Stimulated activated CD8-positive, alpha-beta memory T cell treated with anti-CD3 and anti-CD28 coated beads, Interleukin-7, amount 100 ng/mL, for 4 hours (primary cell): ENCODE results near the gene COX6B1.
"Not testable (repeated sequence)": the region's sequence is repeated elsewhere in the genome, so short reads cannot be mapped to it uniquely, and the experiment has no call there.

Experiments
- DNase-seq, 2 donors: peaks; one replicate each; pipeline ENCODE4 v3.0.0-alpha.2; 2020; ENCODE audit warnings: low read depth in 2 of 2

The COX6B1 gene

DNA sequence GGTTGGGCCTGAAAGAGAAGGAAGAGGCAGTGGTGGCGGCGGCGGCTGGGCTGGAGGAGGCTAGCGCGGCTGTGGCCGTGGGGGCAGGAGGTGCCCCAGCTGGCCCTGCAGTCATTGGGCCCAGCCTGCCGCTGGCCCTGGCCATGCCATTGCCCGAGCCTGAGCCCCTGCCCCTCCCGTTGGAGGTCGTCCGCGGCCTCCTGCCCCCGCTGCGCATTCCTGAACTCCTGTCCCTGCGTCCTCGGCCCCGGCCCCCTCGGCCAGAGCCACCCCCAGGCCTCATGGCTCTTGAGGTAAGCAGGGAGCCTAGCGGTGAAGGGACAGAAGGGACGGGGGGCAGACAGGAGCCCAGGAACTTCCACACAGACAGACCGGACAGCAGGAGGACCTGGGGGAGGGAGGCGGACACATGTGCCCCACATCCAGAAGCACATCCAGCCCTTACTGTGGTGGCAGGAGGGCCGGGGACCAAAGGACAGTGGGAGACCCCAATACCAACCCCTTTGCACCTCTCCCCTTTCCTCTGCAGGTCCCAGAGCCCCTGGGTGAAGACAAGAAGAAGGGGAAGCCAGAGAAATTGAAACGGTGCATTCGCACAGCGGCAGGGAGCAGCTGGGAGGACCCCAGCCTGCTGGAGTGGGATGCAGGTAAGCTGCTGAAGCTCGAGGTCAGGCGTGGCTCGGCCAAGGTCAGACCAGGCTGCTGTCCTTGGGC is 14.2 kb upstream of the COX6B1 start:
- no peak for DNase-seq

DNA sequence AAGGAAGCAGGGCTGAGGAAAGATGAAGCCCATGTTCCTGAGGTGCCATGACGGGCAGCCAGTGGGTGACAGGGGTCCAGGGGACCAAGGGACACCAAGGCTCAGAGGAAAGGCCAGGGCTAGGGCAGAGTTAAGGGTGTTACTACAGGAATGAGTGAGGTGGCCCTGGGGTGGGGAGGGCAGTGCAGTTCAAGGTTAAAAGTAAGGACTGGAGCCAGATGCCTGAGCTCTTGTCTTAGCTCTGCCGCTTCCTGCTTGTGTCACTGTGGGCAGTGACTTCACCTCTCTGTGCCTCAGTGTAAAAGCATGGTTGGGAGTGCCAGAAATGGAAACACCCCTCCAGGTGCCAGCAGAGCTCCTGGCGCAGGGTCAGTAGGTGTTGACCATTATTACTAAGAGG is 11.5 kb upstream of the COX6B1 start:
- no peak for DNase-seq

DNA sequence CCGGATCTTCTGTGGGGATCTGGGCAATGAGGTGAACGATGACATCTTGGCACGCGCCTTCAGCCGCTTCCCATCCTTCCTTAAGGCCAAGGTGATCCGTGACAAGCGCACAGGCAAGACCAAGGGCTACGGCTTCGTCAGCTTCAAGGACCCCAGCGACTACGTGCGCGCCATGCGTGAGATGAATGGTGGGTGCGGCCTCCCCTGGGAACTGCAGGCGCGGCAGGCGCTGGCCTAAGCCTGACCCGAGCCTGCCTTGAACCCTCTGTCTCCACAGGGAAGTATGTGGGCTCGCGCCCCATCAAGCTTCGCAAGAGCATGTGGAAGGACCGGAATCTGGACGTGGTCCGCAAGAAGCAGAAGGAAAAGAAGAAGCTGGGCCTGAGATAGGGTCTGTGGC is 11.0 kb upstream of the COX6B1 start:
- no peak for DNase-seq

DNA sequence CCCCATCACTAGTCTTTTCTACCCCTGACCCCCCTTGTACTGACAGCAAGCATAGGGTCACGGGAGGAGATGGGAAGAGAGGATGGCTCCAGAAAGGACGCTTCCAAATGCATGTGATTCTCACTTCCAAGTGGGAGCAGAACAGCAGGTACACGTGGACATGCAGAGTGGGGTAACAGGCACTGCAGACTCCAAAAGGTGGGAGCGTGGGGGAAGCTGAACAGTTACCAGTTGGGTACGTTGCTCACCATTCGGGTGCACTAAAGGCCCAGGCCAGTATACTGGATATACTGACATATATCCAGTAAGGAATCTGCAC is 8.8 kb upstream of the COX6B1 start:
- no peak for DNase-seq

DNA sequence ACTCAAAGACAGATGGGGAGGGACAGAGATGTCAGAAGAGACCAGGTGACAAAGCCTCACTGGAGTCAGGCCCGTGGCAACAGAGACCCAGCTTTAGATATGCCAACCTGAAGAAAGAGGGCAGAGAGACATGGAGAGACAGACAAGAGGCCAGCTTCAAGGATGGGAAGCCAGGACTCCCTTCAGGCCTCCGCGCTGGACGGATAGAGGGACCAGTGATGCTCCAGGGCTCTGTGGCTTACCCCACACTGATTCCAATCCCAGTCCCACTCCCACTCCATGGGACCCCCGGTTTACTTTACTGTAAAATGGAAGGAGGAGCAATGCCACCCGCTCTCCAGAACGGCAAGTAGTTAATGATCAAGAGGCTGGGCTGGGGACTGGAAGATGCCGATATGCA is 8.3 kb upstream of the COX6B1 start:
- DNase-seq = no peak

DNA sequence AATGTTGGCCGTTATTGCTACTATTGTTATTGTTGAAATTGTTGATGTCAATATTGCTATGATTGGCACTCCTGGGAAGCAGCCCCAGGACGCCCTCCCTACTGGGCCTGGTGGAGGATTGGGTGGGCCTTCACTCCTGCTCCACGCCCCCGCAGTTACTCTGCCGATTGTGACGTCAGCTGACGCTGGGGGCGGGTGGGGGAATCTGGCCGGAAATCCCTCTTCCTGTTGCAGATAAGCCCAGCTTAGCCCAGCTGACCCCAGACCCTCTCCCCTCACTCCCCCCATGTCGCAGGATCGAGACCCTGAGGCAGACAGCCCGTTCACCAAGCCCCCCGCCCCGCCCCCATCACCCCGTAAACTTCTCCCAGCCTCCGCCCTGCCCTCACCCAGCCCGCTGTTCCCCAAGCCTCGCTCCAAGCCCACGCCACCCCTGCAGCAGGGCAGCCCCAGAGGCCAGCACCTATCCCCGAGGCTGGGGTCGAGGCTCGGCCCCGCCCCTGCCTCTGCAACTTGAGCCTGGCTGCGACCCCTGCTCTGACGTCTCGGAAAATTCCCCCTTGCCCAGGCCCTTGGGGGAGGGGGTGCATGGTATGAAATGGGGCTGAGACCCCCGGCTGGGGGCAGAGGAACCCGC is 6.5 kb upstream of the COX6B1 start, which contains the start of gene ETV2:
TSS of gene ETV2 (plus strand) at position 231 of the 637 bp plus-strand sequence. CDS start 716 bp downstream, outside the sequence.
- peak; percentile 29 to 60 for DNase-seq

DNA sequence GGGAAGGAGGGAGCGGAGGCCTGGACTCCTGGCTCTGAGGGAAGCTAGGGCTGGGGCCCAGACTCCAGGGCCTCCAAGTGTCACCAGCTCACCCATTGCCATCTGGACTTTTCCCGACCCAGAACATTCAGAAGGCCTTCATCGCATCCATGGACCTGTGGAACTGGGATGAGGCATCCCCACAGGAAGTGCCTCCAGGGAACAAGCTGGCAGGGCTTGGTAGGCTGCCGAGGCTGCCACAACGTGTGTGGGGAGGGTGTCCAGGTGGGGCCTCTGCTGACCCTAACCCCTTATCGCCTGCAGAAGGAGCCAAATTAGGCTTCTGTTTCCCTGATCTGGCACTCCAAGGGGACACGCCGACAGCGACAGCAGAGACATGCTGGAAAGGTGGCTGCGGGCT is 5.8 kb upstream of the COX6B1 start:
- DNase-seq = no peak

DNA sequence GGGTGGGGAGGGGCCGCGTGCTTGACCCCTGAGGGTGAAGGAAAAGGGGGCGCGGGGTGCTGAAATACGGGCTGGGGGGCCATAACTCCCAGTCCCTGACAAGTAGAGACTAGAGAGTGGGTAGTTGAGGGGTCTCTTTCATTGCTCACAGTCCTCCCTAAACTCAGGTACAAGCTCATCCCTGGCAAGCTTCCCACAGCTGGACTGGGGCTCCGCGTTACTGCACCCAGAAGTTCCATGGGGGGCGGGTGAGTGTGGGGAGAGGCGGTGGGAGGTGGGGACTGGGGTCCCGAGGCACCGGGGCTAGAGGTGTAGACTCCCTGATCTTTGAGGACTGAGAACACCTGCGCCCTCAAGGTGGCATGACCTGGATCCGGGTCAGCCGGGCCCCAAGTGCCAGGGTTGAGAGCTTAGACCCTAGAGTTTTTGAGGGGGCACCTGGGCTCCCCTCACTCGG is 5.3 kb upstream of the COX6B1 start:
- no peak for DNase-seq

DNA sequence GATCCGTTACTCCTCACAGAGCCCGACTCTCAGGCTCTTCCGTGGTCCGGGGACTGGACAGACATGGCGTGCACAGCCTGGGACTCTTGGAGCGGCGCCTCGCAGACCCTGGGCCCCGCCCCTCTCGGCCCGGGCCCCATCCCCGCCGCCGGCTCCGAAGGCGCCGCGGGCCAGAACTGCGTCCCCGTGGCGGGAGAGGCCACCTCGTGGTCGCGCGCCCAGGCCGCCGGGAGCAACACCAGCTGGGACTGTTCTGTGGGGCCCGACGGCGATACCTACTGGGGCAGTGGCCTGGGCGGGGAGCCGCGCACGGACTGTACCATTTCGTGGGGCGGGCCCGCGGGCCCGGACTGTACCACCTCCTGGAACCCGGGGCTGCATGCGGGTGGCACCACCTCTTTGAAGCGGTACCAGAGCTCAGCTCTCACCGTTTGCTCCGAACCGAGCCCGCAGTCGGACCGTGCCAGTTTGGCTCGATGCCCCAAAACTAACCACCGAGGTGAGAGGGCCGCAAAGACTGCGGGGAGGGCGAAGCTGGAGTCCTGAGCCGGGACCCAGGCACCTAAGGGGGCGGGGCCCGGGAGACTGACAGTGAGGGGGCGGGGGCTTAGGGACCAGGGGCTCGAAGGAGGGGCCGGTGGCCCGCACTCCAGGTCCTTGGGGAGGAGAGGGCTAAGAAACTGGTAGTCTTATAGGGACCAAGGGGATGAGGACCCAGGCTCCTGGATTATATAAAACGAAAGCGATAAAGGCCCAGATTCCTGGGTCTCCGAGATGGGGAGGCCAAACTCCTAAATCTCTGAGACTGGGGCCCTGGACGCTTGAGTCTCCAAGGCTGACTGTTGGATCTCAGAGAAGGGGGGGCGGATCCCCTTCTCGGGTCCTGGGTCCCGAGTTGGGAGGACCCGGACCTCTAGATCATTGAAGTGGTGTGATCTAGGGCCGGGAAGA is 4.6 kb upstream of the COX6B1 start:
- peak; percentile 58 to 71 for DNase-seq

DNA sequence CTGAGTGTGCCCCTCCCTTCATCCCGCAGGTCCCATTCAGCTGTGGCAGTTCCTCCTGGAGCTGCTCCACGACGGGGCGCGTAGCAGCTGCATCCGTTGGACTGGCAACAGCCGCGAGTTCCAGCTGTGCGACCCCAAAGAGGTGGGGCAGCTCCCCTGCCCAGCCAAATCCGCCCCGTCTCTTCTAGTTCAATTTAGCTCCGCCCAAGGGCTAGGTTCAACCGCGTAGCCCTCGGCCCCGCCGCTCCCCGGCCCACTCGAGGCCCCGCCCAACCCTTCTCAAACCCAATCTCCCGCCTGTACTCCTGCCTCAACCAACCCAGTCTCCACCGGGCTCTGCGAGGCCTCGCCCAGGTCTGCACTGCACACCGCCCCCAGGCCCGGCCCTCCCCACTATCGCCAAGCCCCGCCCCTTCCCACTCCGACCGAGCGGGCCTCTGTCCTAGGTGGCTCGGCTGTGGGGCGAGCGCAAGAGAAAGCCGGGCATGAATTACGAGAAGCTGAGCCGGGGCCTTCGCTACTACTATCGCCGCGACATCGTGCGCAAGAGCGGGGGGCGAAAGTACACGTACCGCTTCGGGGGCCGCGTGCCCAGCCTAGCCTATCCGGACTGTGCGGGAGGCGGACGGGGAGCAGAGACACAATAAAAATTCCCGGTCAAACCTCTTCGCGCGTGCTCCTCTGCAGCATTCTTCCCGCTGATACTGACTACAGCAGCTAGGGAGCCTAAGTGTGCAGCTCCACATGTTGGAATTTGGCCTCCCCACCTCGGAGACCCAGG is 3.7 kb upstream of the COX6B1 start:
- peak; percentile 87 to 92 for DNase-seq

DNA sequence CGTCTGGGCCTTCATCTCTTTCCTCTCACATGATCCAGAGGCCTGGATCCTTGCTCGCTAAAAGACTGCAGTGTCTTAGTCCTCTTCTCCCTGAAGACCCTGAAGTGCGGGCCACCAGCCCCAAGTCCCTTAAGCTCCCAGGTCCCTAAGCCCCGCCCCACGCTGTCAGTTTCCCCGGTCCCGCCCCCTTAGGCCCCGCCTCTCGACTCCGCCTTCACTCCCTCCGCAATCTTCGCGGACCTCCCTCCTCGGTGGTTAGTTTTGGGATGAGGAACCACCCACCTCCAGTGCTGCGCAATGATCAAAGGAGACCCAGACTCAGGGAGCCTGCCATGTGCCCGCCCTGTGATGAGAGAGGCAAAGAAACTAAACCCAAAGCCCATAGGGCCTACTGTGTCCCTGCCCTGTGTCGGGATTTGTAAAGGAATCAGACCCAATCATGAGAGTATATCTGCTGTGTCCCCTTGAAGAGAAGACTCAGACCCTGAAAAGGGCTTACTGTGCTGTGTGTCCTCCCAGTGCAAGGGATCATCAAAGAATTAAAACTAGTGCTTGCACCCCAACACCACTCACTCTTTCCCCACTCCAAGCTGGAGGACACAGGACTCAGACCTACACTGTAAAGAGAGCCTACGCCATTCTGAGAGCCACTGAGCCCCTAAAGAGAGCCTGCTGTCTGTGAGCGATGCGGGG is 3.0 kb upstream of the COX6B1 start:
- peak; percentile 58 to 62 for DNase-seq

DNA sequence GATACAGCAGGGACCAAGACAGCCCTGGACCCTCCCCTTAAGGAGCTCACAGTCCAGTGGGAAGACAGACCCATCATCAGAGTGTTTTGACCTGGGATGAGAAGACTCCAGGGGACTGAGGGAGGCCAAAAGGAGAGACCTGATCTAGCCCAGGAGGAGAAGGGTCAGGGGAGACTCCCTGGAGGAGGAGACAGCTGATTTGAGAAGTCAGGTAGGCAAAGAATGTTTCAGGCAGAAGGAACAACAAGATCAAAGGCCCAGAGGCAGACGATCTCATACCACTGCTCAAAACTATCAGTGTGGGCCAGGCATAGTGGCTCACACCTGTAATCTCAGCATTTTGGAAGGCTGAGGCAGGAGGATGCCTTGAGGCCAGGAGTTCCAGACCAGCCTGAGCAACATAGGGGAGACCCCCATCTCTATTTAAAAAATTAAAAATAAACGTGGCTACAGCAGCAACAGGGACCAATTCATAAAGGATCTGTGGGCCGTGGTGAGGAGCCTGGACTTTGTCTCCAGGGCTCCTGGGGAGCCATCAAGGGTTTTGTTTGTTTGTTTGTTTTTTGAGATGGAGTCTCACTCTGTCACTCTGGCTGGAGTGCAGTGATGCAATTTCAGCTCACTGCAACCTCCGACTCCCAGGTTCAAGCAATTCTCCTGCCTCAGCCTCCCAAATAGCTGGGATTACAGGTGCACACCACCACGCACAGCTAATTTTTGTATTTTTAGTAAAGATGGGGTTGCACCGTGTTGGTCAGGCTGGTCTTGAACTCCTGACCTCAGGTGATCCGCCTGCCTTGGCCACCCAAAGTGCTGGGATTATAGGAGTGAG is 2.2 kb upstream of the COX6B1 start:
- no peak for DNase-seq

DNA sequence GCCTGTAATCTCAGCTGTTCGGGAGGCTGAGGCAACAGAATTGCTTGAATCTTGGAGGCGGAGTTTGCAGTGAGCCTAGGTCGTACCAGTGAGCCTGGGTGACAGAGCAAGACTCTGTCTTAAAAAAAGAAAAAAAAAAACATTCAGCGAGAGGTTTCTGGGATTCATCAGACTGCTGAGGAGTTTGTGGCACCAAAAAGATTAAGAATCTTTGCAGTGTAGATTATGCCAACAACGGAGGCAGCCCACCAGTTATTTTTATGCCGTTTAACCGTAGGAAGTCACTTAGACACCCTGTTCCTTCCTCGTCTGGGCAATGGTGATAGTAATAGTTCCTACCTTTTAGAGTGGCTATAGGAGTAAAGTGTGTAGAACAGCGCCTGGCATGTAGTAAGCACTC is 2.5 kb downstream of the COX6B1 start:
- DNase-seq = no peak

DNA sequence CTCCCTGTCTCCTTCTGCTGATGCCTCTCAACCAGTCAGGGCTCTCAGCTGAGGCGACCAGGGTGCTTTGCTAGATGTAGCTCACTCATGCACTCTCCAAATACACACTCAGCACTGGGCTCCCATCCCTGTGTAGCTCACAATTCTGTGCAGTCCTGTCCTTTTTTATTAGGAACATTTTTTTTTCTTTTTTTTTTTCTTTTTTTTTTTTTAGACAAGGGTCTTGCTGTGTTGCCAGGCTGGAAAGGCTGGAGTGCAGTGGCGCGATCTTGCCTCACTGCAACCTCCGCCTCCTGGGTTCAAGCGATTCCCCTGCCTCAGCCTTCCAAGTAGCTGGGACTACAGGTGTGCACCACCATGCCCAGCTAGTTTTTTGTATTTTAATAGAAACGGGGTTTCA is 6.7 kb downstream of the COX6B1 start:
- not testable (repeated sequence) for DNase-seq

DNA sequence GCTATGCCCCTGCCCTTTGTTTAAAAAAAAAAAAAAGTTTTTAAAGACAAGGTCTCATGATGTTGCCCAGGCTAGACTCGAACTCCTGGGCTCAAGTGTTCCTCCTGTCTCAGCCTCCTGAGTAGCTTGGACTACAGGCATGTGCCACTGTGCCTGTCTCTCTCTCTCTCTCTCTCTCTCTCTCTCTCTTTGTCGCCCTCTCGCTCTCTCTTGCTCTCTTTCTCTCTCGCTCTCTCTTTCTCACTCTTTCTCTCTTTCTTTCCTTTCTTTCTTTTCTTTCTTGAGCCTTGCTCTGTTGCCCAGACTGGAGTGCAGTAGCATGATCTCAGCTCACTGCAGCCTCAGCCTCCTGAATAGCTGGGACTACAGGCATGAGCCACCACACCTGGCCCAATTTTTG is 7.5 kb downstream of the COX6B1 start:
- no peak for DNase-seq

DNA sequence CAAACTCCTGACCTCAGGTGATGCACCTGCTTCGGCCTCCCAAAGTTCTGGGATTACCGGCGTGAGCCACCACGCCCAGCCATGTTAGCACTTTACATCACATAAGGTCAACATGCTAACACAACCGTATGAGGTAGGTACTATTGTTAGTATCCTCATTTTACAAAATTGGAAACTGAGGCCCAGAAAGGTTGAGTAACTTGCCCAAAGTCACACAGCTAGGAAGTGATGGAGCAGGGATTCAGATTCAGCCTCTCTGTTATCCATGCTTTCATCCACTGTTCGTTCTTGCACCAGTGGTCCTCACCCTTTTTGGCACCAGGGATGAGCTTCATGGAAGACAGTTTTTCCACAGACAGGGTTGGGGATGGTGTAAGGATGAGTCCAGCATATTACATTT is 8.6 kb downstream of the COX6B1 start:
- DNase-seq = no peak

DNA sequence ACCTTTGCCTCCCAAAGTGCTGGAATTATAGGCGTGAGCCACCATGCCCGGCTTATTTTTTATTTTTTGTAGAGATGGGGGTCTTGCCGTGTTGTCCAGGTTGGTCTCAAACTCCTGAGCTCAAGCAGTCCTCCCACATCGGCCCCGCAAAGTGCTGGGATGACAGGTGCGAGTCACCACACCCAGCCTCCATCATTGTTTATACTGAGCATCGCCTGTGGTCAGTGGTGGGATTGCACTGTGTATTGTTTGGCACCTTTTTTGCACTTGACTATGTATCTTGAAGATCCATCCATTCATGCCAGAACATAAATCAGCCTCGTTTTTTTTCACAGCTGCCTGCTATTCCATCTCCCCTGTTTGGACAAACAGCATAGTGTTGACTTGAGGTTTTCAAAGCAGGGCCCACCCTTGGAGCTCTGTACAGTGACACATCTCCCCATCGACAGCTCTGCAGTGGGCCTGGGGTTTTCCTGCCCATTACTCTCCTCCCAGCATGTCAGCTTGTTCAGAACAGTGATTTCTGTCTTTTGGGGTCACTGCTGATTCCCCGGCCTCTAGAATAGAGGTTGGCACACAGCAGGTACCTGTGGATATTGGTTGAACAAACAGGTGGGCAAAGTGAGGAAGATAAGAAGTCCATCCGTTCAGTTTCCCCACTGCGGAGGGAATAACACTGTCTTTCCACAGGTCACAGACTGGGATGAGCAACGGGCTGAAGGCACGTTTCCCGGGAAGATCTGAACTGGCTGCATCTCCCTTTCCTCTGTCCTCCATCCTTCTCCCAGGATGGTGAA is 10.0 kb downstream of the COX6B1 start:
- no peak for DNase-seq

DNA sequence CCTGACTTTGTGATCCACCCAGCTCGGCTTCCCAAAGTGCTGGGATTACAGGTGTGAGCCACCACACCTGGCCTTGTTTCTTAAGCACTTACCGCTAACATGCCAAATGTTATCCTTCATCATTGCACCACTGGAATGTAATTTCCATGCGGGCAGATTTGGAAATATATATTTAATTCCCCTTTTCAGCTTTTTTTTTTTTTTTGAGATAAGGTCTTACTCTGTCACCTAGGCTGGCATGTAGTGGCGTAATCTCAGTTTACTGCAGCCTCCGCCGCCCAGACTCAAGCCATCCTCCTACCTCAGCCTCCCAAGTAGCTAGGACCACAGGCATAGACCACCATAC is 13.8 kb downstream of the COX6B1 start:
- no peak for DNase-seq

DNA sequence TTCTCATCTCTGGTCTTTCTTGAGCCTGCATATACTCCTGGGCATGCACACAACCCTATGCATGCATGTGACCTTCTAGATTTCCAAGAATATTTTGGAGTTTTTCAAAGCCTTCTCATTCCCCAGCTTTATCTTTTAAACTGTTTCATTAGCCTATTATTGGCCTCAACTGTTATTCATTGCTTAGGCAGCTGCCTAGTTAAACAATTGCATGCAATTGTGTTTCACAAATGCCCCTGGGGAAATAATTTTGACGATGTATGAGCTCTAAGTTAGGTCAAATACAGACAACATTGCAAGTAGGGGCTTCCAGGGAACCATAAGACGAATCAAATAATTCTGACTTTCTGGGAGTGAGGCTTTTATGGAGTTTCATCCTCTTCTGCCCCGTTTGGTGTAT is 15.9 kb downstream of the COX6B1 start:
- DNase-seq = no peak

DNA sequence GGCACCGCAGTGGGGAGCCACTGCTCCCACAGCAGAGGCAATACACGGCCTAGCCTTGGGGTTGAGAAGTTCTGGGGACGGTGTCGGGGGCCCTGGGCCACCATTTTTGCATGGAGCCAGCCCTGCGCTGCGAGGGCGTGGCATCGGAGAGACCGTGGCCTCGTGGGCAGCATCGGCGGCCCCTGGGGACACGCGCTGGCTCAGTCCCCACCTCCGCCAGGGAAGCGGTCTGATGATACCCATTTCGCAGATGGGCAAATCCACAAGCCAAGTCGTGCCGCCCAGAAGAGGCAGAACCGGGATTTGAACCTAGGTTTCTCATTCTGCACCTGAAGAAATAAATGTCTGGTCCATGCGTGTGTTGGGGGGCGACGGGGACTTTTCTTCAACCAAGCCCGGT is 17.0 kb downstream of the COX6B1 start:
- DNase-seq = no peak
